AG08395 (cell line): Measurements from ENCODE around the gene MEI4.
"Not testable (repeated sequence)": the region's sequence is repeated elsewhere in the genome, so short reads cannot be mapped to it uniquely, and the experiment has no call there.

Experiments
- DNase-seq: peaks from one replicate; pipeline ENCODE4 v3.0.0; 2012; ENCODE audit warnings: mixed read lengths, low spot score

The MEI4 gene

DNA sequence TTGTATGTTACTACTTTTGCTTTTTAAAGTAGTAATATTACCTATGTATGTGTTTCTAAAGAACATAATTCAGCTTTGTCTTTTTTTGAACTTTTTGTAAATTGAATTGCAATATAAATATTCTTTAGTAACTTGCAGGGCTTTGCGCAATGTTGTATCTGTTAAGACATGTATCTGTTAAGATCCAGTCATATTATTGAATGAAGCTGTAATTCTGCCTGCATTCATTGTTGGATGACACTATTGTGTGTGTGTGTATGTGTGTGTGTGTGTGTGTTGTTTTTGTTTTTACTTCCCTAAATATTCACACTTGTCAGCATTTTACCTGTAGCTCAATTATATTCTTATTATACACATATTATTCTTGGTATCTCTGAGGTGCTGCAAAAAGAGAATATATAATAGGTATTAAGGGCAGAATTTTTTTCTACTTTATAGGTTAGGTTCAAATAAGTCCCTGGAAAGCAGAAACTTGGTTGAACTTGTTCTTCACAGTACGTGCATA lies 164.0 kb downstream of the MEI4 start:
- DNase-seq: no peak

- DNase-seq: no peak
These were observed 169.4 kb downstream of the MEI4 start for GRCh38 chr6:77822265-77822664.

- no peak for DNase-seq
These were observed 172.4 kb downstream of the MEI4 start for GRCh38 chr6:77825204-77825603.

DNA sequence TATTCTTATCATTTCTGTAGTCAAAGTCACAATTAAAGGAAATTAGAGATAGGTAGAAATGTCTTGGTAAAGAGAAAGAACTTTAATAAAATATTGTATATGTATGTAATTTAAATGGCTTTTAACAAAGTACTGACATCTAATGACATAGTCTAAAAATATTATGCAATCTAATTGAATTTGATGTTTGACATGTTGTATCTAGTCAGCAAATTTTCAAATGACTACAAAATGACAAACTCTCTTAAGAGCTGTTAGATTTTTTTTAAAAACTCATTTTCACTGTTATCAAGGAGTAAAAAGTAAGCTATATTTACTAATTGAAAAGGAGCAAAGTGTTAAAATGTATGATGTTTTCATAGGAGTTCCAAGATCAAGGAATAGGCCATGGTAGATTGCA lies 176.9 kb downstream of the MEI4 start:
- DNase-seq: no peak

DNA sequence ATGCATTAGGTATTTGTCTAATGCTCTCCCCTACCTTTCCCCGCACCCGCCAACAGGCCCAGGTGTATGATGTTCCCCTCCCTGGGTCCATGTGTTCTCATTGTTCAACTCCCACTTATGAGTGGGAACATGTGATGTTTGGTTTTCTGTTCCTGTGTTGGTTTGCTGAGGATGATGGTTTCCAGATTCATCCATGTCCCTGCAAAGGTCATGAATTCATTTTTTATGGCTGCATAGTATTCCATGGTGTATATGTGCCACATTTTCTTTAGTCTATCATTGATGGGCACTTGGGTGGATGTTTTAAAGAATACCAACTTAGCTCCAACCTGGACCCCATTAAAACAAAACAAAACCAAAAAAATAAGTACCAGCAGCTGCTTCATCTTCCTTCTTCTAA lies 180.9 kb downstream of the MEI4 start:
- DNase-seq: not testable (repeated sequence)

GRCh38 chr6:77834591-77834996 lies 181.8 kb downstream of the MEI4 start:
- DNase-seq: no peak

DNA sequence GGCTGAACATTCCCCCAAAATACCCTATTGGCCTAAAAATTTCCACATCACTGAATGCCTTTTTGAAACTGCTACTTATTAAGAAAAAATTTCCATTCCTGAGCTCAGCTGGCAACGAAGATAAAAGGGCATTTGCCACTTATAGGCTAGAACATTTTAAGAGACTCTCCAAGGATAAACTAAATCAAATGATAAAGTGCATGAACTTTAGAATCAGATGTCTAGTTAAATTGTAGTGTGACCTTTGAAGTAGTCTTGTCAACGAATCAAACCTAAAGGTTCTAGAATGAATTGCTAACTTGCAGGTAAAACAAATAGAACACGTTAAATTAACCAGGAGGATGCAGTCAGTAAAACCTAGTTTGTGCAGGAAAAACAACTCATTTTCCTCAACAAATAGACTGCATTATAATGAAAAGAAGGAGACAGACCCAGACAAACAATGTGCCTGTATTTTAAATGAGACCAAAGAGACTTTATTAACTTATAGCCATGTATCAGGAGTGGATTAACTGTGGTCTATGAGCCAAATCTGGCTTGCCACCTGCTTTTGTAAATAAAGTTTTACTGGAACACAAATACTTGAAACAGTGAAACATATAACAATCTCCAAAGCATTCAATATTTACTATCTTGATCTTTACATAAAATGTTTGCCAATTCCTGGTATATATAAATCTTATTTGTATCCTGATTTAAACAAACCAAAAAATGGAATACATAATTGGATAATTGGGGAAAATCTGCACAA lies 184.4 kb downstream of the MEI4 start:
- no peak for DNase-seq

DNA sequence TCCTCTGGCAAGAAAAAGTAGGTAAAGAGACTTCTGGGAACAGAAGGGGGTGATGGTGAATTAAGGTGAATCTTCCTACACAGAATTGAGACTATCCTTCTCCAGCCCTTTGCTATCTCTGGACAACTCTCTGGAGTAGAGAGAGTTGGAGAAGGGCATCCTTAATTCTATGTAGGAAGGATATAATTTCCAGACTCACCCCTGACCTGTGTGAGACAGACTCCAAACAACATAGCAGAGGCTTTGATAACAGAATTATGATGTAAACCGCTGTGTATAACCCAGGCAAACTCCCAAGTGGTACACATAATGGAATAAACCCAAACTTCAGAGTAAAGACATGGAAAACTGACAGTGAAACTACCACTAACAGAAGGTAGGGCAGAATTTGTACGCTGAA lies 186.5 kb downstream of the MEI4 start:
- DNase-seq: no peak

DNA sequence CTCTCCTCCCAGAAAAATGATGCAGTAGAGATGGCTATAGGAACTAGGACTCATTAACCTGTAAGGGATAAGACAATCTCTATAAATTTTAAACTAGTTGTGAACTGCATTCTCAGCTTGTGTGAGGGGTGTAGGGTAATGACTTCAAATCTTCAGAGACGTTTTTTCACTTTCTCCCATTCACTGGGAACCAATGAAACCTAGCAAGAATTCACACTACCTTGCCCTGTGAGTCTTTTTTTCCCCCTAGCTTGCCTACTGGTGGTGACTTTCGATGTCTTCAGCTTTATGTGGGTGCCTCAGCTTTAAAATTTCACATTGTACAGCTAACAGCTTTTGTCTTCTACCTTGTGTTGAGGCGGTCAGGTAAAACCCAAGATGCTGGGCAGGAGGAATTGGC lies 192.0 kb downstream of the MEI4 start:
- DNase-seq: no peak

DNA sequence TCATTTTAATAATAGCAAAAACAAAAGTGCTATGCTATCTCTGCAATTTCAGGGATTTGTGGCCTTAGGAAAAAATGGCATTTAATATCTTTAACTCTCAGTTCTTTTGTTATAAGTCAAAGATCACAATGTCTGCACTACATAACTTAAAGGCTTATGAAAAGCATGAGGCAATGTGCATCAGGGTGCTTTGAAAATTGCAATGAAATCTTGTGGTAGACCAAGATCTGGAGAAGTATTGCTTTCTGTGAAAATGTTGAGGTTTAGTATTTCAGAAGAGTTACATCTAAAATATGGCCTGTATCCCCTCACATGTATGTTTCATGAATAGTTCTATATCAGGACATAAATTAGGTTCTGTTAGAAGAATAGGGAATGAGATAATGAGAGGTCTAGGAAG lies 200.6 kb downstream of the MEI4 start:
- DNase-seq: no peak

DNA sequence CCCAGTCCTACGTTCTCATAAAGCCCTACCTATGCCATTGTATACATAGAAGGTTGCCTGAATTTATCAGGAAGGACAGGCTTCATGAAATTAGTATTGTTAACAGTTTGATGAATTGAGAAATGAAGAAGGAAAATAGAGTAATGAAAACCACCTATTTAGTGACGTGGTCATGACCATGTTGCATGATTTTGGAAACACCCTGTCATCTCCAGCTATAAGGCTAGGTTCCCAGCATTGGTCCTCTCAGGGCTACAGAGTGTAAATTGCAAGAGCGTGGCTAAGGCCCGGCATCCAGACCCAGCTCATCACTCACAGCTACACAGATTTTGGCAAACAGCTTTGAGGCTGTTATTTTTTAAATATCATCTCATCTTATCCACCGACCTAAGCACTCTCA lies 203.6 kb downstream of the MEI4 start:
- no peak for DNase-seq

DNA sequence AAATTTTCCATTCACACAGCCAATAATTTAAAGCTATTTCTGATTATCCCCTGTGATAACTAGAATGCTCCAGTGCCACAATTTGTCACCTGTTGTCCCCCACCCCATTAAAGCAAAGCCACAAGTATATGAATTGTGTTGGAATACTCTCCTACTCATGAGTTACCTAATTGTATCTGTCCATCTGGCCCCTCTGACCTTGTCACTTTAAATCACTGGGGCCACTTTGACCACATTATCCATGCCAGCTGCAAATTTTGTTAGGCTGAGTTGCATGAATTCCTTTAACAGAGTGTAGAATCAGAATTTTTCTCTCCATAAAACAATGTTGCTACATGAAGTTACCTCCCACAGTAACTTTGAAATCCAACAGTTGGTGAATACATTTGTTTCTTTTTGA lies 204.6 kb downstream of the MEI4 start:
- DNase-seq: no peak

- no peak for DNase-seq
These were observed 223.5 kb downstream of the MEI4 start for GRCh38 chr6:77876300-77876699.

GRCh38 chr6:77879527-77879926 lies 226.7 kb downstream of the MEI4 start:
- DNase-seq: no peak

DNA sequence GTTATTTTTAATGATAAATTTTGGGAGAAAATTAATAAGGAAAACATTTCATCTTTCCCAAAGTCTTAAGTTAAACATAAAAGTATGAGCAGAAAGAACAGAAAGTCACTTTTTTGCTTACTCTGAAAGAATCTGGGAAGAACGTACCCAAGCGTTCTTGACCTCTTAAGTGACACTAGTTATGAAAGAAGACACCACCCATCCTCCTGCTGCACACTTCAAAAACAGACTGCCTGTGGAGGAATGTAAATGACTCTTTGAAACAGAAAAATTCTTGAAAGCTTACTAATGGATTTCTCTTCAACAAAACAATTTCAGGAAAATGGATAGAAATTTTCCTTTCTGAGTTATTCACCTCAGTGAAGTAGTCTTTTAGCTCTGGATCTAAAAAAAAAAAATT lies 227.7 kb downstream of the MEI4 start:
- no peak for DNase-seq

- DNase-seq: no peak
These were observed 231.0 kb downstream of the MEI4 start for GRCh38 chr6:77883851-77884250.

GRCh38 chr6:77893391-77893790 lies 240.6 kb downstream of the MEI4 start:
- DNase-seq: no peak

DNA sequence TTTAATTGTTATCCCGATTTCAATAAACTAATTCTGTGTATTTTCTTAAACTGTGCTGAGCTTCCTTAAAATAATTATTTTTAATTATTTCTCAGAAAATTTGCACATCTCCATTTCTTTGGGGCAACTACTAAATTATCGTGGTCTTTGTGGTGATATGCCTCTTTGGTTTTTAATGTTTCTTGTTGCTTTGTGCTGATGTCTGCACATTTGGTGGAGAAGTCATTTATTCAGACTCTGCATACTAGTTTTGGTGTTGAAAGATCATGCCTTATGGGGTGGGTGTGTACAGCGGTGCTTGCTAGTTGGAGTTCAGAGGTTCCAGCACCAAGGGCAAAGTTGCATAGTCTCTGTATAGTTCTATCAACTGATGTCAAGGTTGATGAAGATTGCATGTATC lies 253.2 kb downstream of the MEI4 start:
- no peak for DNase-seq

GRCh38 chr6:77910826-77911225 lies 258.0 kb downstream of the MEI4 start:
- no peak for DNase-seq

GRCh38 chr6:77926198-77926751 lies 273.4 kb downstream of the MEI4 start:
- DNase-seq: no peak

DNA sequence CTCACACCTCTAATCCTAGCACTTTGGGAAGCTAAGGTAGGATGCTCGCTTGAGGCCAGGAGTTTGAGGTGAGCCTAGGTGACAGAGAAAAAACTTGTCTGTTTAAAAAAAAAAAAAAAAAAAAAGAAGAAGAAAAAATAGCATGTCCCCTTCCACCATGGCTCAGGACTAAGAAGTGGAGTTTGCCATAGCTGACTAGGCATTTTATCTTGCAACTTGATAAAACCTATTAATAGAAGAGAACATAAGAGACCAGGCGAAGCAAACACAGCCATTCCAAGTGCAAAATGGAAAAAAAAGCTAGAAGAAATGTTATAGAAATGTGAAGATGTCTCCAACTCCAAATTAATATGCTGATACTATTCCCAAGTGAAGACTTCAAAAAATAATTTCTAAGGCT lies 277.5 kb downstream of the MEI4 start:
- DNase-seq: no peak

- no peak for DNase-seq
These were observed 278.1 kb downstream of the MEI4 start for GRCh38 chr6:77930952-77931351.

GRCh38 chr6:77962070-77962469 lies 309.2 kb downstream of the MEI4 start:
- DNase-seq: no peak

- DNase-seq: no peak
These were observed 312.6 kb downstream of the MEI4 start for GRCh38 chr6:77965449-77965848.
